Inflammatory macrophage treated with lipopolysaccharide for 4 hours (primary cell): ENCODE results near the gene SH2D3A.
"Not testable (repeated sequence)": the region's sequence is repeated elsewhere in the genome, so short reads cannot be mapped to it uniquely, and the experiment has no call there.

Experiments used
- DNase-seq: peaks from one replicate; pipeline ENCODE4 v3.0.0-alpha.2; 2020

Gene SH2D3A

DNA sequence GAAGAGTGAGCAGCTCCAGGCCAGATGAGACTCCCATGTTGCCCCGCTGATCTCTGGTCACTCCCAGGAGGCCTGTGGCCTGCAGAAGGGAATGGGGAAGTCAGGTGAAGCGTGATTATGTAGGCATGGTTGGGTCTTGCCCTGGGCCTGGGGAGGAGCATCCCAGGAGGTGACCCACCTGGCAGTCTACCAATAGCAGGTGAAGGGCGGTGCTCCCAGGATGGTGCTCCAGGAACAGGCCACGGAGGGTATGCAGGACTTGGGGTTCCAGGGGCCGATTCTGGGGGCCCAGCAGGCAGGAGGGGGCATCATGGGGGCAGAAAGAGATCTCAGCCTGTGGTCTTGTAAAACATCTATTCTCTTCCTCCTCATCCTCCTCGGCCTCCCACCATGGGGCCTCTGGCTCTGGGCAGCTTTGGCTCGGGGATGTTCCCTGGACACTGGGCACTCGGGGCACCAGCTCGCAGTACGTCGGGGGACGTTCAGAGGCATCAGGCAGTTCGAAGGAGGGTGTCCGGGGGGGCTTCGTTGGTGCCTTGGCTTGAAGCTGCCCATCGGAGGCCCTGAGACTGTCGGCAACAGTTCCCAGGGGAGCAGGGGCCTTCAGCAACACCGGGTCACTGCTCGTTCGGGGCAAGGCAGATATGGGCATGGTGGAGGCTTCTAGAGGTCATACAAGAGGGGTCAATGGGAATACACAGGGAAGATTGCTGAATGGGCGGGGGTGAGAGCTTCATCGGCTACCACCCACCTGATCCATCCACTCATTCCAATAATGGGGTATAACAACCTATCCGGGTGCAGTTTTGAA, 12.4 kb downstream of the SH2D3A start:
- no peak for DNase-seq

DNA sequence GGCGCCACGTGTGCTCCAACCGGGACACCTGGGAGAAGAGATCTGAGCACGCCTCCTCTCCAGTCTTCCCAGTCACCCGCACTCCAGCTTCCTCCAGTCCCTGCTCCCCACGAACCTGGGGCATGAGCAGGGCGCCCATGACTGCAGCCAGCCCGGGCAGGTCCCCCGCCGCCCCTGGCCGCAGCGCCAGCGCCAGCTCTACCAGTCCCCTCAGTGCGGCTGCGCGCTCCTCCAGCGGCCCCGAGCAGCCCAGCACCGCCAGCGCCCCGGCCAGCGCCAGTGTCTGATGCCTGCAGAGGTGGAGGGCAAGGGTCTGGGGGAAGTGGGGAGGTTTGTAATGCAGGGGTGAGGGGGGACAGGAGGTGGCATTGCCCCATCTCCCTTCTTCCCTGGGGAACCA, 13.1 kb downstream of the SH2D3A start:
- DNase-seq, result no peak

DNA sequence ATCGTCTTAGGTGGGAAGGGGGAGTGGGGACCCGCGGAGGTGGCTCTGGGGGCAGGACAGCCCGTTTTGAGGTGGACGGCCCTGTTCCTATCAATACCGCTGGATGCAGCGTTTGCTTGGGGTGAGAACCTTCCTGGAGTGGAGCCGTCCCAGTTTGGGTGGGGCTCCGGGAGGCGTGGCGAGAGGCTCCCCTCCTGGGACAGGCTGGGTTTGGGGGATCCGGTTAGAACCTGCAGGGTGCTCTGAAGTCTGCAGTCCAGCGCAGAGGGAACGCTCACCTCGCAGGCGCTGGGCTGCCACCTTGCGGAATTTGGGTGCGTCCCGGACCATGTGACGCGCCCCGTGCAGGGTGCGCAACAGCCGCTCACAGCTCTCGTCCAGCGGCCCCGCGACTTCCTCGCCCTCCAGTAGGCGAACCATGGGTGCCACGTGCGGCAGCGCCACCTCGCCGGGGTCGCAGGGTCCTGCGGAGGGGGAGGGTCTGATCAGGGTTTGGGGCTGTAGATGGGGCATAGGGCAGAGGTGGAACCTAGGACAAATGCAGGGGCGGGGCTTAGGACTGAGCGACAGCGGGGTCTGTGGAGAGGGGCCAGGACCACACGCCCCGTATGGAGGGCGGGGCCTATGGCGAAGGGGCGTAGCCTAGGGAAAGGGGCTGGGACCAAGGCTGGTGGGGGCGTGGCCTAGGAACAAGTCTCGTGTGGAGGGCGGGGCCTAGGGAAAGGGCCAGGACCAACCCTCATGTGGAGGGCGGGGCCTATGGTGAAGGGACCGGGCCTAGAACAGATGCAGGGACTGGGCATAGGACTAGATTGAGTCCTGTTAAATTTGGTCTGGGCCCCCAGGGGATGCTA, 13.8 kb downstream of the SH2D3A start:
- peak; percentile 82 for DNase-seq

DNA sequence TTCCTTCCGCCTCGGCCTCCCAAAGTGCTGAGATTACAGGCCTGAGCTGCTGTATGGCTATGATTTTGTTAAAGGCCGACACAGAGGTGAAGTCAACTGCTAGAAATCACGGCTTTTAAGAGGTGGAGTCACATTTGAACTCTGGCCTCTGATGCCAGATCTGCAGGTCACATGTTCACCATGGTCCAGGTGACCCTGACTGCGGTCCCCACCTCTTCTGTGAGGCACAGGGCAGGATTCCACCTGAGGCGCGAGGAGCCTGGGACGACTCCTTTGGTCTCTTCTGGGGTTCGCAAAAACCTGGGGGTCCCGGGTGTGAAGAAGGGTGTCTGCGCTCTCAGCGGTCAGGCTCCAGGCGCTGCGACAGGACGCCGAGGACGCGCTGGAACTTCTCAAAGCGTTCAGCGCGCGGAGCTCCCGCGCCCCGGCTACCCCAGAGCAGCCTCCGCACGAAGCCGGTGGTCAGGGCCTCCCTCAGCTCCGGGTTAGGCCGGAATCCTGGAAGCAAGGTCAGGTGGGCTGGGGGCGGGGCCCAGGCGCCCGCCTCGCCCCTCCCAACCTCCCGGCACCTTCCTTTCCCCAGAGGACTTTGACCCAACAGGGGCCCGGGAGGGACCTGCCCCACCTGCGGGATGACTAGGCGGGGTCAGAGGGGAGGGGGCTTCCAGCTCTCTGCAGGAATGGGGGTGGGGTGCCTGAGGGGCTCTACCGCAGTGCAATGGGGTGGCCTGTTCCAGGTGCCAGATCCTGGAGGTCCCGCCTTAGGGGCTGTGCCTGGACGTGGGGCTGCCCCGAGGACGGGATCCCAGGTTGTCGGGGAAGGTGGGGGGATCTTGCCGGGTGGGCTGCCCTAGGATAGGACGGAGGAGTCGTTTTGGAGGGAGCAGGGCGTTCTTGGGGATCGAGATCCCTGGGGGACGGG, 14.7 kb downstream of the SH2D3A start:
- no peak for DNase-seq

DNA sequence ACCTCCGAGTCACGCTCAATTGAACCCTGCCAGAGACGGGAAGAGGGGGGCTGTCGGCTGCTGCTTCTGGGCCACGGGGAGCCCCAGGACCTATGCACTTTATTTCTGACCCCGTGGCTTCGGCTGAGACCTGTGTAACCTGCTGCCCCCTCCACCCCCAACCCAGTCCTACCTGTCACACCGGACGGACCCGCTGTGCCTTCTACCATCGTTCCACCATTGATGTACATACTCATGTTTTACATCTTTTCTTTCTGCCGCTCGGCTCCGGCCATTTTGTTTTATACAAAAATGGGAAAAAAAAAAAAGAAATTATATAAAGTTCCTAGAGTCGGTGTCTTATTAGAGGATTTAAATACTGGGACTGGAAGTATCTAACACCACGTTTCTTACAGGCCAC, 16.0 kb downstream of the SH2D3A start:
- DNase-seq, result no peak

DNA sequence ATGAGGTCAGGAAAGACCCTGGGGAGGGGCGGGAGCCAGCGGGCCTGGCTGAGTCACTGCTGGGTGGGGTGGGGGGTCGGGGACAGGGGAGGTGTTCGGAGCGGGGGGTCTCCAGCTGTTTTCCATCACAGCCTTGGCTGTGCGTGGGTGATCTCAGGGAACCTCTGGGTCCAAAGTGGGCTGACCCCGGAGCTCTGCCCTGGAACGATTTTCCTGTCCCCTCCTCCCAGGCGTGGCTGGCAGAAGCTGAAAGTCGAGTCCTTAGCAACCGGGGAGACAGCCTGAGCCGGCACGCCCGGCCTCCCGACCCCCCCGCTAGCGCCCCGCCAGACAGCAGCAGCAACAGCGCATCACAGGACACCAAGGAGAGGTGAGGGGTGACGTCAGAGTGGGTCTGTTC, 17.2 kb downstream of the SH2D3A start:
- DNase-seq, result no peak

DNA sequence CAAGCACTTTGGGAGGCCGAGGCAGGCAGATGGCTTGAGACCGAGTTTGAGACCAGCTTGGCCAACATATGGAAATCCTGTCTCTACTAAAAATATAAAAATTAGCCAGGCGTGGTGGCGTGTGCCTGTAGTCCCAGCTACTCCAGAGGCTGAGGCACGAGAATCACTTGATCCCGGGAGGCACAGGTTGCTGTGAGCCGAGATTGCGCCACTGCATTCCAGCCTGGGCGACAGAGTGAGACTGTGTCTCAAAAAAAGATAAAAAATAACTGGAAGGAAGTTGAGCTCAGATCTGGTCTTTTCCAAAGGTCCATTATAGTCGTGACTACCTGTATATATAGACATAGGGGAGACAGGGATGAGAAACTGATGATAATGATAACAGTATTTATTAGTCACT, 18.7 kb downstream of the SH2D3A start:
- not testable (repeated sequence) for DNase-seq

DNA sequence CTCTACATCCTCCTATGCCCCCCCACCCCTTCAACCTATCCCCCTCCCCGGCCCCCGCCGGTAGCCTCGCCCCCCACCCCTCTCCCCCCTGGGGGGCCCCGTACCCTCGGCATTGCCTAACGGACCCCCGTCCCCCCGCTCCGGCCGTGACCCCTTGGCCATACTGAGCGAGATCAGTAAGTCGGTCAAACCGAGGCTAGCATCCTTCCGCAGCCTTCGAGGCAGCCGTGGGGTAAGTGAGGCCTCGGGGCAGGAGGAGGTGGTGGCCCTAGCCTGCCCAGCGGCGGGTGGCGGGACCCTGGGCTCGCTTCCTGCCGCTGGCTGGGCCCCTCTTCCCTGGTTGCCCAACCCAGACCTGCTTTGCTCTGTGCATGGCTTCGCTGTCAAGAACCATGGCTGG, 21.3 kb downstream of the SH2D3A start:
- no peak for DNase-seq

DNA sequence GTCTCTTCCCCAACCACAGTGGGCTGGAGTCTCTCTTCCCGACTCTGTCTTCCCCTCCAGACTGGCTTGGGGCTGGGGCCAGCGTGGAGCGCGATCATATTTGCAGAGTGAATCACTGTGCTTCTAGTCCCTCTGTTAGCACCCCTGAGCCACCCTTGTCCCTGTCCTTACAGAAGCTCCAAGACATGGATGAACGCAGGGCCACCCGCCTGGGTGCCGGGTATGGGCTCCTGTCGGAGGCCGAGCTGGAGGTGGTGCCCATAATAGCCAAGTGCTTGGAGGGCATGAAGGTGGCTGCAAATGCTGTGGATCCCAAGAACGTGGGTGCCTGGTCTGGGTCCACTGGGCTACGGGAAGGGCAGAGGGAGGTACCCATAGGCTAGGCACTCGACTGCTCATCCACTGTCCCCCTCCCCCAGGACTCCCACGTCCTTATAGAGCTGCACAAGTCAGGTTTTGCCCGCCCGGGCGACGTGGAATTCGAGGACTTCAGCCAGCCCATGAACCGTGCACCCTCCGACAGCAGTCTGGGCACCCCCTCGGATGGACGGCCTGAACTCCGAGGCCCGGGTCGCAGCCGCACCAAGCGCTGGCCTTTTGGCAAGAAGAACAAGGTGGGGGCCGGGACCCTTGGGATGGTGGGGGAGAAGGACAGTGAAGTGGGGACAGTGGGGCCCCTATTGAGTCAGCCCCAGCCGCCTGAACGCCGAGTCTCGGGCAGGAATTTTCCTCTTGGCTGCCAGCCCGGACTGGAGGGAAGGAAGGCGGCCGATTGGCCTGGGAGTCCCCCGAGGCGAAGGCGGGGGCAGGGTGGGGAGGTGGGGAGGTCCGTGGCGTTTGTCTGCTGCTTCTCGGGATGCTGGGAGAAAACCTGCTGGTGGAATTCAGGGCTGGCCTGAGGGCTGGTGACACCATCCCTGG, 22.6 kb downstream of the SH2D3A start:
- no peak for DNase-seq

DNA sequence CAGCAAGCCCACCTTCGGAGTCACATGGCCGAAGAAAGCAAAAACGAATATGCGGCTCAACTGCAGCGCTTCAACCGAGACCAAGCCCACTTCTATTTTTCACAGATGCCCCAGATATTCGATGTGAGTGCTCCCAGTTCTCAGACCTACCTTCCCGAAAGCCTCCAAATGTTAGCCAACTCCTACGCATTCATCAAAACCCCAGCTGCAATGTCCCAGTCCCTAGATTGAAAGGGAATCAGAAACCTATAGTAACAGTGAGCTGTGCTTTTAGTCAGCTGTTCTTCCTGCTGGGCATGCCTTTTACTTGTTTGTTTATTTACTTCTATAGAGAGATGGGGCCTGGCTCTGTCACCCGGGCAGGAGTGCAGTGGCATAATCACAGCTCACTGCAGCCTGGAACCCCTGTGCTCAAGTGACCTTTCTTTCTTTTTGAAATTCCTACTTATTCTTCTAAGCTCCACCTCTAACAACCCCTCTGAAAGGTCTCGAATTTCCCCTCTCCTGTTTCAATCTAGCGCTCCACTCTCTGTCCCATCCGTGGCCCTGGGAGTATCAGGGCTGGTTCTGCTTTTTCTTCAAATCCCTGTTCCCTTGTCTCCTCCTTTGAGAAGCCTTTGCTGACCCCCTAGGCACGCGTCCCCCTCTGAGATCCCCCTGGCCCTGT, 23.4 kb downstream of the SH2D3A start:
- no peak for DNase-seq

DNA sequence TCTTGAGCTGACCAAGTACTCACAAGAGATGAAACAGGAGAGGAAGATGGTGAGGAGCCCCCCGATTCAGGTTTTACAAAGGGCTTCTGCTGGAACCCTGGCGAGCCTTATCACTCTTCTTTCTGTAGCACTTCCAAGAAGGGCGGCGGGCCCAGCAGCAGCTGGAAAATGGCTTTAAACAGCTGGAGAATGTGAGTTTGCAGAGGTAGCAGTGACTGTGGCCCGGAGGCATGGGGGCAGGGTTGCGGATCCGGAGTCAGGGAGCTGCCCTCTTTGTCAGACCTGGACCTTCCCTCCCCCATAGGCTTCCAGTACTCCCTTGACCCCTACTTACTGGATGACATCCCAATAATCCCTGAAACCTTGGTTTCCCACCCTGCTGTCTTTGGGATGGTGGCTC, 24.2 kb downstream of the SH2D3A start:
- no peak for DNase-seq

DNA sequence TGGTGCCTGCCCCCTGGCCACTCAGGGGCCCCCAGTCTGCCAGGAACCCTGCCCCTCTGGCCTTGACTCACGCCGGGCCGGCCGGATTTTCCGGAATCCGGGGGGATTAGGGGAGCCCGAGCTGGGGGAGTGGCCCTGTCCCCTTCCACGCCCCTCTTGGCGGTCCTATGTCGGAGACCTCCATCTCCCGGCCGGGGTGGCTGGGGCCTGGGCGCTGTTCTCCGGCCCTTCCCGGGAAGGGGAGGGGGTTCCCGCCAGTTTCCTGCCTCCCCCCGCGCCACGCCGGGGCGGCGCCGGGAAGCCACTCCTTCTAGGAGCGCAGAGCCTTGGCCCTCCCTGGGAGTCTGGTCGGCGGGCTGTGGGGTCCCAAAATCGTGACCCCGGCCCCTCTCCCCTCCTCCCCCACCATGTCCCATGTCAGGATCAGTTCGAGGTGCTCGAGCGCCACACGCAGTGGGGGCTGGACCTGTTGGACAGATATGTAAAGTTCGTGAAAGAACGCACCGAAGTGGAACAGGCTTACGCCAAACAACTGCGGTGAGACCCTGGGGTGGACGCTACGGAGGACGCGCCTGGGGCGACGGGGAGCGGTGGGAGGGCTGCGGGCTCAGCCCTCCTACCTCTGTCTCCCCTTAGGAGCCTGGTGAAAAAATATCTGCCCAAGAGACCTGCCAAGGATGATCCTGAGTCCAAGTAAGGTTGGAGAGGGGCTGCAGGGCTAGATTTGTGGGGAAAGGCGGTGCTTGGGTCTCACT, 26.5 kb downstream of the SH2D3A start:
- peak; percentile 11 for DNase-seq

DNA sequence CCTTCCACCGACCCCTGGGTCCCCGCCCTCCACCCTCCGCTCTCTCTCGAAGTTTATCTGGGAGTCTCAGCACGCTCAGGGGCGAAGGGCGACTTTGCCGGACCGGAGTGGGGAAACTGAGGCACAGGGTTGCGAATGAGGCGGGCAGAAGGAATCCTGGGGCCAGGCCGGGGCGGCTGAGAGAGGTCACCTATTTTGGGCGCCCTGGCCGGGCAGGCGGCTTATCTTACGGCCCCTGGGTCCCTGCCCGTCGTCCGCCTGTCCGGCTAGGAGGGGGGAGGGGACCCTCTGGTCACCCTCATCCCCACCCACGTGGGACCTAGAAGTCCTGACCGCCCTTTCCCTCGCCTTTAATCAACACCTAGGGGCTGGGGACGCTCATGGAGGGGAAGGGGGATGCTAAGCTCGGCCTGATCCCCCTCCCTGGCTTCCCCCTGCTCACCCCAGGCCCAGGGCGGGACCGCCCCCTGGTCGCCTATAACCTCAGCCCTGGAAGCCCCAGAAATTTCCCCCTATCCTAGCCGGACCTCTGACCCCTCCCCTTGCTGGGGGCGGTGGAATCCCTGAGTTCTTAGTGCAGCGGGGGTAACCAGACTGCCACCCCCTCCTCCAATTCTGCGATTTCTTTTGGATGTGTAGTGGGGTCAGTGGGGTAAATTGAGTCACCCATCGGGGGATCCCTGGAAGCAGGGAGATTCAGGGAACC, 27.2 kb downstream of the SH2D3A start:
- DNase-seq, result peak; percentile 62

DNA sequence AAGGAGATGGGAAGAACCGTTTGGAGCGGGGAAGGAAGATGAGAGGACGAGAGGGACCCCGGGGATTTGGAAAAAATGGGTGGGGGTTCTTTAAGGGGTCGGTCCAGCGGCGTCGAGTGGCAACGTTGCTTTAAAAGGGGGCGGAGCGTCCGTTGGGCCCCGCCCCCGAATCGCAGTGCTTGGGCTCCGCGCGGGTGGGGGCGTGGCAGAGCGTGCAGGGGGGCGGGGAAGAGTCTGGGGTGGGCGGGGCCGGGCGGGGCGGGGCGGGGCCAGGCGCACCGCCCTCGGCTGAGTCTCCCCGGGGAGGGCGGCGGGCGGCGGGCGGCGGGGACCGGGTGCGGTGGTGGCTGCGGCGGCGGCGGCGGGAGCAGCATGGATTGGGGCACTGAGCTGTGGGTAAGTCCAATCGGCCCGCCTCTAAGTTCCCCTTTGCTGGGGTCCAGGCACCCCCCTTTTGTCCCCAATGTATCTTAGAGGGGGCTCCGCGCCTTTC, 27.8 kb downstream of the SH2D3A start, which contains the start of gene TRIP10:
TRIP10 (plus strand) TSS at position 291 of the 493 bp plus-strand sequence; CDS start at position 373, 82 bp downstream.
- peak; percentile 87 for DNase-seq

DNA sequence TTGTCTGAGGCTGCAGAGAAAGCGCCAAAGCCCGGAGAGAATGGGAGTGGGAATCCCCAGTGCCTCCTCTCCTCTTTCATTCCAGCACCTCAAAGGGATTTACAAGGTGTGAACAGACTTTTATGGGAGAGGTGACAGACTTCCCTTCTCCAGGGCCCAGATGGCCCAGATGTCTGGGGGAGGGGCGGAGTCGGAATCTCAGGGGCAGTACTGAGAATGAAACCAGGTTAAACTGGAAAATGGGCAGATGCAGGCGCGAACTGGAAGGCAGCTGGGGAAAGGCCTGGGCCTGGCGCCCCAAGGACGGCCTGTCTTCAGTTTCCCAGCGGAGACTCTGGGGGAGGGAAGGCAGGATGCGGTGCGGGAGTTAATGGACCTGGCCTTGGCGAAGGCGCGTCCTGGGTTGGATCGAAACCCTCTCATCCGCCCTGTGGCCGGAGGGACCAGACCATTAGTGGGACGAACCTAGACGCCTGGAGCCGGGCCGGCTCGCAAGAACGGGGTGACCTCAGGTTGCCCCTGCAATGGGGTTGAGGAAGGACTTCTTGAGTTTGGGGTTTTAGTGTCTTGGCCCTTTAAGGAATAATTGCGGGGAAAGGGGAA, 28.3 kb downstream of the SH2D3A start:
- no peak for DNase-seq

DNA sequence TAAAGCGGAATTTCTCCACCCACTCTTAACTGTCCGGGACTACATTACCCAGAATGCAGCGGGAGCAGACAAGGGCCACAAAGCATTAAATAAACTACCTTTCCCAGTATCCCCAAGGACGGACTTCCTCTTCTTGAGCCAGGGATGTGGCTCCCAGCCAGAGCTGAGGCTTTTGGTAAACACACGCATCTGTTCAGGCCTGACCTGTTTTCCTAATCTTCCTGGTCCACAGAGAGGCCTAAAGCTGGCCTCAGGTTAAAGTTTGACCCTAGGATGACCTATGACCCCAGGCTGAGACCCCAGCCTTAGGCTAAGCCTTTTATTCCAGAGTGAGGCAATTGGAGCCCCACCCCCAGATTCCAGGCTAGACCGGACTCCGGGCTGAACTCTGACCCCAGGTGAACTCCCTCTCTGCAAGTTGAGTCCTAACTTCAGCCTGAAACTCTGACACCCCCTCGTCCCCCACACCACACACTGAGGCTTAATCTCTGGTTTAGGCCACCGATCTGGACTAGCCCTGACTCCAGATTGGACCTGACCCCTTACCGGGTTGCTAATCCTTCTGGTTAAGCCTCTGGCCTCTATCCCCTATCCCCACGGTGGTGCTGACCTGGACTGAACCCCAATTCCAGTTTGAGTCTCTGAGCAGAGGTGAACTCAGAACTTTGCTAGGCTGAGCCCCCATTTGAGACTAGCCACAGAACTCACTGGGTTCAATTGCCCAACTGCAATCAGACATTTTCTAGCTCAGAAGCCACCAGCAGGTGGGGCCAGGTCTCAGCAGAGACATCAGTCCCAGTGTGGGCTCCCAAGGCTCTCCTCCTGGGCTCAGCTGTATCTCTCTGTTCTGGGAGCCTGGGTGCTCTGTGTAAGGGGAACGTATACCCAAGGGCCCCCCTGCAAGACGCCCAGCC, 29.1 kb downstream of the SH2D3A start:
- peak; percentile 82 for DNase-seq

DNA sequence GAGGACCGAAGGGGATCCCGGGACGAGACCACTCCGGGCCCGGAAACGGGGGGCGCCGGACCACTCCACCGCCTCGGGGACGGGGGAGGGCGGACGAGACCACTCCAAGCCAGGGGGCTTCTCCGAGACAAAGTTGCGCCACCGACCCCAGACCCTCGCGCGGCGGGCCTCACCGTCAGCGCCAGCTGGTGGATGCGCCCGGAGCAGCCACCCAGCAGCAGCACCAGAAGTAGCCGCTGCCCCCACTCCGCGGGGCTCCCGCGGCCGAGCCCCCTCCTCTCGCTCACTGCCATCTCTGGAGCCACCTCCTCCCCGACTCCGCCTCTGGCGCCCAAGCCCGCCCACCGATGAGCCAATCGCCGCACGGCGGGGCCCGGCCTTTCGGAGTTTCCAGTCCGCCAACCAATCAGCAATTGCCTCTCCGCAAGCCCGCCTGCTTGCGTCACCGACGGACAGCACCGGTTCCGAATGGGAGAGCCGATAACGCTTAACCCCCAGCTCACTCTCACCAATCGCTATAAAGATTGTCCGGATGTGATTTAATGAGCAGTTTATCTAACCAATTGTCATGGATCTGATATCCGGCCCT, 29.9 kb downstream of the SH2D3A start, which contains the start of gene GPR108:
GPR108 (minus strand) TSS at position 297 of the 589 bp plus-strand sequence; CDS start at position 293, 4 bp downstream.
- peak; percentile 100 for DNase-seq
